Small intestine (tissue), 7 donors: Measurements from ENCODE around the gene ASAP3. TPM values are rescaled to one million over a fixed set of nuclear protein-coding genes. Genes with fewer than 3 reads are reported as not detected.

Experiments
- DNase-seq, 2 donors: peaks; one replicate each; pipeline versions ENCODE4 v3.0.0 to v3.0.0-alpha.2; 2013
- FAIRE-seq: peaks from 2 replicates; lab custom pipeline; 2012; peaks lifted over from hg19 to GRCh38; lab: Jason Lieb, UNC
- H3K27ac ChIP-seq, 3 donors: one replicate each; pipeline ENCODE4 v1.5.1; 2013; ENCODE audit warnings: low read length in 2 of 3, mild to moderate bottlenecking in 2 of 3, control low read depth in 1 of 3, inconsistent platforms in 1 of 3, low read depth in 1 of 3, moderate library complexity in 1 of 3
- H3K27me3 ChIP-seq, 3 donors: one replicate each; pipeline ENCODE4 v1.6.1; 2013; ENCODE audit warnings: low read length in 3 of 3, inconsistent platforms in 1 of 3; ENCODE audit not compliant: control insufficient read depth in 3 of 3, insufficient read depth in 3 of 3
- H3K36me3 ChIP-seq, 3 donors: one replicate each; pipeline ENCODE4 v1.6.1; 2013; ENCODE audit warnings: low read length in 3 of 3, inconsistent platforms in 1 of 3, low read depth in 1 of 3, mild to moderate bottlenecking in 1 of 3, moderate library complexity in 1 of 3; ENCODE audit not compliant: control insufficient read depth in 3 of 3, insufficient read depth in 2 of 3
- H3K4me1 ChIP-seq, 3 donors: one replicate each; pipeline ENCODE4 v1.6.1; 2013; ENCODE audit warnings: low read length in 2 of 3, inconsistent platforms in 1 of 3, low read depth in 1 of 3, mild to moderate bottlenecking in 1 of 3, moderate library complexity in 1 of 3; ENCODE audit not compliant: control insufficient read depth in 3 of 3, insufficient read depth in 2 of 3
- H3K4me3 ChIP-seq, 3 donors: one replicate each; pipeline ENCODE4 v1.5.1; 2013; ENCODE audit warnings: low read length in 3 of 3, control low read depth in 1 of 3, inconsistent platforms in 1 of 3, low read depth in 1 of 3, mild to moderate bottlenecking in 1 of 3, moderate library complexity in 1 of 3
- H3K9me3 ChIP-seq, 2 donors: one replicate each; pipeline ENCODE4 v1.6.1; 2013; ENCODE audit warnings: low read depth in 1 of 2, low read length in 1 of 2; ENCODE audit not compliant: control insufficient read depth in 2 of 2, insufficient read depth in 1 of 2
- WGBS, 3 donors: extraction: QIAGEN DNeasy Blood & Tissue Kit; methylation state at CpG; one replicate each; pipeline ENCODE4 v1.1.7; 2013; 5-methylcytosine and 5-hydroxymethylcytosine counted together
- polyA plus RNA-seq, 4 donors: library from polyadenylated mRNA; stranded (reverse) in 3 of 4; unstranded in 1 of 4; fragments of 200-250 nt in 3 of 4; fragments of 120-200 nt in 1 of 4; gene quantifications; one replicate each; pipeline versions ENCODE4 v1.2.1 to v1.2.3, GENCODE V29; 2013
- donor health status: healthy with polysubstance abuse.
- donor health status: control.
- donor health status: control.
- donor health status: Bipolar disorder and iron deficiency.
- donor health status: healthy.

The ASAP3 gene
- polyA plus RNA-seq, 4 donors: 1.9 to 14.6 (median 5.4) TPM

- WGBS, 3 donors: 79 to 90% (median 81%) methylated on average over 6 of the region's 6 CpGs
- Histone ChIP-seq H3K27ac (no peak overlapping the region), H3K36me3 (peaks cover 0 to 7% (median under 1%) of the 10 kb centered on the region in 3 donors), H3K27me3 (no peaks in the 10 kb centered on the region), H3K4me3 (no peak overlapping the region), H3K9me3 (no peaks in the 10 kb centered on the region), H3K4me1 (peaks cover 0 to 11% (median 0%) of the 10 kb centered on the region in 3 donors)
- DNase-seq: no peak
- no peak for FAIRE-seq
These were observed 82.7 kb downstream of the ASAP3 start for GRCh38 chr1:23401313-23401712.

DNA sequence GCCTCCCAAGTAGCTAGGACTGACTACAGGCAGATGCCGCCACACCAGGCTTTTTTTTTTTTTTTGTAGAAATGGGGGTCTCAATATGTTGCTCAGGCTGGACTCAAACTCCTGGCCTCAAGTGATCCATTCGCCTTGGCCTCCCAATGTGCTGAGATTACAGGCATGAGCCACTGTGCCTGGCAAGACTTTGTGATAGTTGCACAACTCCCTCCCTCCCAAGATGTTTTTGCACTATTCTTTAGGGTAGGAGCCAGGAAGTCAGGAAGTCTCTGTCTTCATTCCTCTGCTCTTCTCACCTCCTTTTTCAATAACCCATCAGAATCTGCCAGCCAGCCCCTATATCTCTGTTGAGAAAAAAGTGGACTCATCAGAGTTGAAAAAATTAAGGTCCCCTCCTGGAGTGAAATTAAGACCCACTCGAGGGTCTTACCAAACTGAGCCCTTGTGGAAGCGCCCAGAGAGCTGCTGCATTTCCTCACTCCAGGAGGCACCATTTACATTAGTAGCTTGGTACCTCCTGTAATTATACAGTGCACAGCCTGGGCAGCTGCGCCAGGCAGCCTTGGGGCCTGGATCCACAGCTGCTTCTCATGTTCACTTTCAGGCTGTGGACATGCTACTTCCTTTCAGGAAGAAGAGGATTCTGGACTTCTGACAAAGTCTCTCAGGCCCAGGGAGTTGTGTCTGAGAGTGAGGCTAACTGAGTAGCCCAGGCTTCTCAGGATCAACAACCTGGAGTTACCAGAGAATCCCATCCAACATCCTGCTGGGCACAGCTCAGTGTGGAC, 83.5 kb downstream of the ASAP3 start:
- H3K4me1 ChIP-seq: peaks cover 0 to 11% (median 0%) of the 10 kb centered on the region in 3 donors
- H3K36me3 ChIP-seq: peaks cover 0 to 7% (median 2%) of the 10 kb centered on the region in 3 donors
- peak overlapping the region in 1 of 3 donors; percentile 42 for H3K27ac ChIP-seq
- FAIRE-seq (no peak), DNase-seq (no peak)
- no peak overlapping the region for H3K4me3 ChIP-seq
- H3K9me3 ChIP-seq: no peaks in the 10 kb centered on the region
- WGBS, 3 donors: 84 to 93% (median 88%) methylated on average over 5 of the region's 5 CpGs
- no peaks in the 10 kb centered on the region for H3K27me3 ChIP-seq

DNA sequence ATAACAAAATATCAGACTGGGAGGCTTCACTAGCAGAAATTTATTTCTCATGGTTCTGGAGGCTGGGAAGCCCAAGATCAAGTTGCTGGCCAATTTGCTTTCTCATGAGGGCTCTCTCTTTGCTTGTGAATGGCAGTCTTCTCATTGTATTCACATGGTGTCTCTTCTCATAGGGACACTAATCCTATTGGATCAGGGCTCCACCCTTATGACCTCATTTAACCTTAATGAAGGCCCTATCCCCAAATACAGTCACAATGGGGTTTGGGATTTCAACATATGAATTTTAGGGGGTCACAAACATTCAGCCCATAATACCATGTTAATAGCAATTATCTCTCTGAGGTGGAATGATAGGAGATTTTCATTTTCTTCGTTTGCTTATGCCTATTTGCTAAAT, 84.8 kb downstream of the ASAP3 start:
- no peak for FAIRE-seq
- 77 to 94% (median 91%) methylated on average over 1 of the region's 1 CpG for WGBS, 3 donors

GRCh38 chr1:23397908-23398307, 86.1 kb downstream of the ASAP3 start:
- Histone ChIP-seq H3K4me3 (no peak overlapping the region), H3K36me3 (peaks cover 0 to 14% (median 2%) of the 10 kb centered on the region in 3 donors), H3K9me3 (no peaks in the 10 kb centered on the region), H3K27ac (no peak overlapping the region), H3K27me3 (no peaks in the 10 kb centered on the region), H3K4me1 (no peaks in the 10 kb centered on the region)
- FAIRE-seq: no peak
- DNase-seq: no peak
- WGBS, 3 donors: 92 to 96% (median 96%) methylated on average over 7 of the region's 7 CpGs

More for the DNA sequence above, 84.8 kb downstream of the ASAP3 start:
- Histone ChIP-seq H3K27me3 (no peaks in the 10 kb centered on the region), H3K36me3 (peaks cover 0 to 7% (median 2%) of the 10 kb centered on the region in 3 donors), H3K9me3 (no peaks in the 10 kb centered on the region), H3K27ac (no peak overlapping the region), H3K4me1 (peaks cover 0 to 8% (median 0%) of the 10 kb centered on the region in 3 donors), H3K4me3 (no peak overlapping the region)
- DNase-seq: no peak

DNA sequence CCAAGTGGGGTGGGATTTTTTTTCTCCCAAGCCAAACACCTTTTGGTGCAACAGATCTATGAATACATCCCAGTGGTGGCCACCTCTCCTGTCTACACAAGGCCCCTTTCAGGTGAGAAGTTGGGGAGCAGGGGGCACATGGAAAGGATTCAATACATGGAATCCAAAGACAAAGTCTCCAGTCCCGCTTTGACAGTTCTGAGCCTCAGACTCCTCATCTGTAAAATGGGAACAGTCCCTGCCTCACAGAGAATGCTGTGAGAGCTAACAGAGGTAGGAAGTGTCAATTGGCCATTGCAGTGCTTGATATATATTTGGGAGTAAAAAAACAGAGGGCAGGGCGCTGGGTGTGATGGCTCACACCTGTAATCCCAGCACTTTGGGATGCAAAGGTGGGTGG, 87.6 kb downstream of the ASAP3 start:
- 79 to 93% (median 90%) methylated on average over 2 of the region's 2 CpGs for WGBS, 3 donors
- H3K27ac ChIP-seq: no peak overlapping the region
- H3K4me3 ChIP-seq: no peak overlapping the region
- FAIRE-seq (no peak), DNase-seq (no peak)
- no peaks in the 10 kb centered on the region for H3K4me1 ChIP-seq
- H3K27me3 ChIP-seq: no peaks in the 10 kb centered on the region
- no peaks in the 10 kb centered on the region for H3K9me3 ChIP-seq
- peaks cover 0 to 13% (median 2%) of the 10 kb centered on the region in 3 donors for H3K36me3 ChIP-seq

GRCh38 chr1:23395849-23396248, 88.1 kb downstream of the ASAP3 start:
- Histone ChIP-seq H3K36me3 (peaks cover 0 to 13% (median 2%) of the 10 kb centered on the region in 3 donors), H3K27ac (peak overlapping the region in 1 of 3 donors; percentile 29), H3K4me1 (no peaks in the 10 kb centered on the region), H3K4me3 (no peak overlapping the region), H3K27me3 (no peaks in the 10 kb centered on the region), H3K9me3 (no peaks in the 10 kb centered on the region)
- no peak for DNase-seq
- no peak for FAIRE-seq
- 81 to 88% (median 83%) methylated on average over 4 of the region's 4 CpGs for WGBS, 3 donors

- DNase-seq: no peak
- Histone ChIP-seq H3K27me3 (no peaks in the 10 kb centered on the region), H3K36me3 (peaks cover 0 to 13% (median 2%) of the 10 kb centered on the region in 3 donors), H3K9me3 (no peaks in the 10 kb centered on the region), H3K4me3 (no peak overlapping the region), H3K4me1 (no peaks in the 10 kb centered on the region), H3K27ac (peak overlapping the region in 2 of 3 donors; percentile 18 to 82)
- FAIRE-seq: no peak
- WGBS, 3 donors: 58 to 71% (median 70%) methylated on average over 8 of the region's 8 CpGs
These were observed 88.7 kb downstream of the ASAP3 start for GRCh38 chr1:23395154-23395724.

DNA sequence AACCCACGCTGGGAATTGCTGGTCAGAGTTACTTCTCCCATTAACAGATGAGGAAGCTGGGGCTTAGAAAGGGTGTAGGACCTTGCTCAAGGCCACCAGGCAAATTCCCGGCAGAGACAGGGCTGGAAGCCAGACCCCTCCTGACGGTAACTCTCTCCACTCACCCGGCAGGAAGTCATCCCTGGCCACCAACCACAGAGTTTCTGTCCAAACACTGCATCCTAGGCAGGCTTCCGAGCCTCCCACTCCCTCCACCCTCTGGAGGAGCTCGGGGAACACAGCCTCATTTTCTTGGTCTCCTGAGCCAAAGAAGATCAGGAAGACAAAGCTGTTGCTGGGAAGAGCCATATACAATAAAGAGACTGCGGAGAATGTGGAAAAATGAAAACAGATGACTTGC, 89.3 kb downstream of the ASAP3 start:
- Histone ChIP-seq H3K36me3 (peaks cover 0 to 13% (median 2%) of the 10 kb centered on the region in 3 donors), H3K9me3 (no peaks in the 10 kb centered on the region), H3K4me3 (no peak overlapping the region), H3K27ac (peak overlapping the region in 2 of 3 donors; percentile 52 to 83), H3K4me1 (no peaks in the 10 kb centered on the region), H3K27me3 (no peaks in the 10 kb centered on the region)
- FAIRE-seq (no peak), DNase-seq (peak in 1 of 2 donors; percentile 45)
- WGBS, 3 donors: 50 to 80% (median 70%) methylated on average over 7 of the region's 7 CpGs
